ENCODE results near the gene GUCY1B1. TPM values are rescaled to one million over a fixed set of nuclear protein-coding genes. Genes with fewer than 3 reads are reported as not detected.

GUCY1B1 gene
- total RNA-seq, 1 experiment from 2014 or later, result not detected

GRCh38 chr4:155819066-155819465 lies 60.2 kb downstream of the GUCY1B1 start:
- no peaks in the 10 kb centered on the region for H3K36me3 Mint-ChIP-seq (ENCODE audit: insufficient read depth, unreplicated experiment)
- intact Hi-C loops (cut with micrococcal nuclease; ENCODE audit: unreplicated experiment), result no loop called here
- peaks cover 26% of the 10 kb centered on the region for H3K4me1 Mint-ChIP-seq (ENCODE audit: low read depth, unreplicated experiment)
- Histone ChIP-seq H3K4me3 (ENCODE audit: low read depth, low read length) (no peak overlapping the region), H3K36me3 (ENCODE audit: control insufficient read depth, insufficient read depth, low read length) (no peaks in the 10 kb centered on the region), H3K9me3 (no peaks in the 10 kb centered on the region; the same call in 1 of the 2 replicates), H3K4me1 (peaks cover 18% of the 10 kb centered on the region), H3K27me3 (replicated peaks; ENCODE audit: control insufficient read depth, insufficient read depth, low read length) (no peaks in the 10 kb centered on the region)
- POLR2A ChIA-PET, result no interaction called here
- BruUV-seq (replicated peaks), result no TSS peak
- no peak for TF ChIP-seq CTCF (IDR thresholded peaks at IDR 0.05; ENCODE audit: insufficient read depth in 1 of 2, low read depth in 1 of 2, low read length in 1 of 2, severe bottlenecking in 1 of 2, unreplicated experiment in 1 of 2)
- CTCF ChIA-PET, result no interaction called here
- no peak overlapping the region for H3K27ac Mint-ChIP-seq (ENCODE audit: unreplicated experiment)
- H3K9me3 Mint-ChIP-seq (ENCODE audit: unreplicated experiment), result peaks cover 10% of the 10 kb centered on the region
- no peak overlapping the region for H3K4me3 Mint-ChIP-seq (ENCODE audit: unreplicated experiment)
- no peaks in the 10 kb centered on the region for H3K27me3 Mint-ChIP-seq (ENCODE audit: insufficient read depth, unreplicated experiment)
- no peak for DNase-seq

- POLR2A ChIA-PET, result no interaction called here
- H3K36me3 Mint-ChIP-seq (ENCODE audit: insufficient read depth, unreplicated experiment), result no peaks in the 10 kb centered on the region
- TF ChIP-seq CTCF (IDR thresholded peaks at IDR 0.05; ENCODE audit: insufficient read depth in 1 of 2, low read depth in 1 of 2, low read length in 1 of 2, severe bottlenecking in 1 of 2, unreplicated experiment in 1 of 2), result no peak
- CTCF ChIA-PET, result no interaction called here
- Histone ChIP-seq H3K4me3 (ENCODE audit: low read depth, low read length) (no peak overlapping the region), H3K4me1 (peaks cover 26% of the 10 kb centered on the region), H3K27me3 (replicated peaks; ENCODE audit: control insufficient read depth, insufficient read depth, low read length) (no peaks in the 10 kb centered on the region), H3K9me3 (no peaks in the 10 kb centered on the region; the same call in 1 of the 2 replicates), H3K36me3 (ENCODE audit: control insufficient read depth, insufficient read depth, low read length) (no peaks in the 10 kb centered on the region)
- H3K27me3 Mint-ChIP-seq (ENCODE audit: insufficient read depth, unreplicated experiment), result no peaks in the 10 kb centered on the region
- no peak for DNase-seq
- H3K4me1 Mint-ChIP-seq (ENCODE audit: low read depth, unreplicated experiment), result peaks cover 34% of the 10 kb centered on the region
- peak overlapping the region; percentile 57 for H3K27ac Mint-ChIP-seq (ENCODE audit: unreplicated experiment)
- H3K4me3 Mint-ChIP-seq (ENCODE audit: unreplicated experiment), result no peak overlapping the region
- peaks cover 20% of the 10 kb centered on the region for H3K9me3 Mint-ChIP-seq (ENCODE audit: unreplicated experiment)
- intact Hi-C loops (cut with micrococcal nuclease; ENCODE audit: unreplicated experiment), result no loop called here
- BruUV-seq (replicated peaks), result no TSS peak
Observed at GRCh38 chr4:155820887-155821518, 62.2 kb downstream of the GUCY1B1 start.

GRCh38 chr4:155822572-155822971 lies 63.8 kb downstream of the GUCY1B1 start:
- no peak for TF ChIP-seq CTCF (IDR thresholded peaks at IDR 0.05; ENCODE audit: insufficient read depth in 1 of 2, low read depth in 1 of 2, low read length in 1 of 2, severe bottlenecking in 1 of 2, unreplicated experiment in 1 of 2)
- peaks cover 36% of the 10 kb centered on the region for H3K9me3 Mint-ChIP-seq (ENCODE audit: unreplicated experiment)
- peaks cover 49% of the 10 kb centered on the region for H3K4me1 Mint-ChIP-seq (ENCODE audit: low read depth, unreplicated experiment)
- no TSS peak for BruUV-seq (replicated peaks)
- H3K36me3 Mint-ChIP-seq (ENCODE audit: insufficient read depth, unreplicated experiment), result no peaks in the 10 kb centered on the region
- H3K4me1 ChIP-seq, result peaks cover 40% of the 10 kb centered on the region
- H3K36me3 ChIP-seq (ENCODE audit: control insufficient read depth, insufficient read depth, low read length), result no peaks in the 10 kb centered on the region
- H3K27me3 ChIP-seq (replicated peaks; ENCODE audit: control insufficient read depth, insufficient read depth, low read length), result no peaks in the 10 kb centered on the region
- H3K27me3 Mint-ChIP-seq (ENCODE audit: insufficient read depth, unreplicated experiment), result no peaks in the 10 kb centered on the region
- no peak for DNase-seq
- H3K27ac Mint-ChIP-seq (ENCODE audit: unreplicated experiment), result peak overlapping the region; percentile 64
- CTCF ChIA-PET, result interaction anchor here (0.6 kb wide), 1 partner anchor 12 kb away, joined by 3 read pairs; no protein-coding TSS in a partner anchor
- no peak overlapping the region for H3K4me3 ChIP-seq (ENCODE audit: low read depth, low read length)
- POLR2A ChIA-PET, result no interaction called here
- H3K9me3 ChIP-seq, result no peaks in the 10 kb centered on the region; the same call in 1 of the 2 replicates
- intact Hi-C loops (cut with micrococcal nuclease; ENCODE audit: unreplicated experiment), result loop anchor here (1.0 kb wide), 1 partner anchor 12 kb away; no protein-coding TSS in a partner anchor
- peak overlapping the region; percentile 23 for H3K4me3 Mint-ChIP-seq (ENCODE audit: unreplicated experiment)
